Occipital lobe (tissue), 2 donors: ENCODE results near the gene C16orf54. TPM values are rescaled to one million over a fixed set of nuclear protein-coding genes. Genes with fewer than 3 reads are reported as not detected.
"Not testable (repeated sequence)": the region's sequence is repeated elsewhere in the genome, so short reads cannot be mapped to it uniquely, and the experiment has no call there.

Experiments used
- DNase-seq: peaks from one replicate; lab custom pipeline; 2025; lab: John Stamatoyannopoulos, UW
- total RNA-seq: library from RNA; depleted of rRNA; stranded (reverse); fragments of >200 nt; gene quantifications from one replicate; pipeline ENCODE4 v1.2.3, GENCODE V29; 2014

C16orf54 gene
- total RNA-seq, 1 donor from 2014 or later, result 0.31 TPM

GRCh38 chr16:29708917-29709600, 36.7 kb downstream of the C16orf54 start:
- DNase-seq, result no peak

- DNase-seq, result not testable (repeated sequence)
These were observed 38.6 kb downstream of the C16orf54 start for GRCh38 chr16:29707160-29707559.

GRCh38 chr16:29705030-29705429, 40.8 kb downstream of the C16orf54 start:
- DNase-seq, result no peak

GRCh38 chr16:29702269-29702668, 43.5 kb downstream of the C16orf54 start:
- DNase-seq, result no peak

GRCh38 chr16:29701214-29701555, 44.6 kb downstream of the C16orf54 start:
- no peak for DNase-seq

DNA sequence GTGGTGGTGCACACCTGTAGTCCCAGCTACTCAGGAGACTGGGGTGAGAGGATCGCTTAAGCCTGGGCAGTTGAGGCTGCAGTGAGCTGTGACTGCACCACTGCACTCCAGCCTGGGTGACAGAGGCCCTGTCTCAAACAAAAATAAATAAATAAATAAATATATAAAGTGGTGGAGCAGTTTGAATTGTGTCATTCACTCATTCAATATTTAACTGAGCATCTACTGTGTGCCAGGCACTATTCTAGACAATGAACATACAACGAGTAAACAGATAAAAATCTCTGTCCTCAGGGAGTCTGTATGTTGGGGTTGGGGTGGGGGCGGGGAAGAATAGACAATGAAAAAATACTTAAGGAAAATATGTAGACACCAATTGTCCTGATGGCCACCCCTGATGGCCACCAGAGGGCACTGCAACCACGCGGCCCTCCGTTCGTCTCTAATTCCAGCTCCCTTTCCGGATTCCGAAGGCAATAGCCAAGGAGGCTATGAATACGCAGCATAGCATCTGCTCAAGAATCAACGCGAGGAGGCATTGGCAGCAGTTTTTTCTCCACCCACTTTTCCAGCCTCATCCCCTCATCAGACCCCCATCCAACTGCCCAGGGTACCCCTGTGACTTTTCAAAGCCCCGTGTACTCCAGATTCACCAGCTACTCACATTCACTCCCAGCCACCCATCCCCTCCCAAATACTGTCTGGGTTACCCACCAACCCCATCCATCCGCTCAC, 45.4 kb downstream of the C16orf54 start:
- peak; percentile 27 for DNase-seq

DNA sequence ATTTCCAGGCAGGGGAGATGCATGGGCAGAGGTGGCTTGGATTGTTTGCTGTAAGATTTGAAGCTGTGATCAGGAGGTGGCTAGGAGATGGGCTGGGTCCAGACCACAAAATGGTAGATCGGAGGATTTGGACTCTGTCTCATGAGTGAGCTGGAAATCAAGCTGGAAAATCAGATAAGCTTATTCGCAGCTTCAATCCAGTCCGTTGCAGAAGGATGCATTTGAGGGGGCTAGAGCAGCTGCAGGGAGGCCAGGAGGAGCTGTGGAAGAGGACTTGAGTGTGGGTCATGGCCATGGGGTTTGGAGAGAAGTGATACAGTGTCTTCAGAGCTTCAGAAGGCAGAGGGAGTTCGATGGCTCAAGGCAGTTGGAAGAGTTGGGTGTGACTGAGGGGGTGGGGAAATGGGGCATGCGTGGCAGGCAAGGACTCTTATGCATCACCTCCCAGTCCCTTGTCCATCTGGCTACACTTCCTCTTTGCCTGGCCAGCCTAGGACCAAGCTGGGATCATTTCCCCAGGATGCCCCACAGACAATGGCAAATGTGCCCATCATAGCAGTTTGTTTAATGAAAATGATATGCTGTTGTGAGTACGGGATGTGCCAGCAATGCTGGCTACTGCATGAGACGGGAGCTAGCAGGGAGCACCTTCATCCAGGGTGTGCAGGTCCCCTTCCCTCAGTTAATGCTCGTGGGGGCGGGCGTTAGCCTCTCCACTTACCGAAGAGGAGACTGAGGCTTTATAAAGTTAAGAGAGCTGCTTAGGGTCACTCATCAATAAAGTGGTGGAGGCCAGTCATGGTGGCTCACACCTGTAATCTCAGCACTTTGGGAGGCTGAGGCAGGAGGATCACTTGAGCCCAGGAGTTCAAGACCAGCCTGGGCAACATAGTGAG, 46.2 kb downstream of the C16orf54 start:
- no peak for DNase-seq

DNA sequence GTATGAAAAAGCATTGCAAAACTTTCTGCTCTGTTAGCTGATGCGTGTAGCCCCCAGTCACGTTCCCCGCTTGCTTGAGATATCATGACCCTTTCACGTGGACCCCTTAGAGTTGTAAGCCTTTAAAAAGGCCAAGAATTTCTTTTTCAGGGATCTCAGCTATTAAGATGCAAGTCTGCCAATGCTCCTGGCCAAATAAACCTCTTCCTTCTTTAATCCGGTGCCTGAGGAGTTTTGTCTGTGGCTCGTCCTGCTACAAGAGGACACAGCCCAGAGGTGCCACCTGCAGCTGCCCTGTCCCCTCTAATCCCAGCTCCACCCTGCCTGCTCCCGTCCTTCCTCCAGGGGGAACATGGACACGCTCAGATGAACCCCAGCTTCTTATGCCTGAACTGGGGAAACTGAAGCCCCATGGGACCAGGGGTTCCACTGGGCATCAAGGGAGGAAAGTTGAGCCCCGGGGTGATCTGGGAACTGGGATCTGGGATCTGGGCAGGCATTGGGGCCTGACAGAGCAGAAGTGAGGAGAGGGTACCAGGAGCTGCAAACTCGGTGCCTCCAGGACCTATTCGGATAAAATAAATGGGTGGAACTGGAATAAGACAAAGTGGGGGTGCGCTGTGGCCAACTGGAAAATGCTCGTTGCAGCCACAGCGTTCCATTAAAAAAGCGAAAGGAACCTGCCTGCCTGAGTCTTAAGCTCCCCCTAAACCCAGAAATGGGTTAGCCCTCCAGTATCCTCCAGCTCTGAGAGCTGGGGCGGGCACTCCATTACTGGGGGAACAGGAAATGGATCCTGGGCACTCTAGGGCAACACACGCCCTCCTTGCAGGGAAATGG, 47.1 kb downstream of the C16orf54 start:
- DNase-seq, result no peak

DNA sequence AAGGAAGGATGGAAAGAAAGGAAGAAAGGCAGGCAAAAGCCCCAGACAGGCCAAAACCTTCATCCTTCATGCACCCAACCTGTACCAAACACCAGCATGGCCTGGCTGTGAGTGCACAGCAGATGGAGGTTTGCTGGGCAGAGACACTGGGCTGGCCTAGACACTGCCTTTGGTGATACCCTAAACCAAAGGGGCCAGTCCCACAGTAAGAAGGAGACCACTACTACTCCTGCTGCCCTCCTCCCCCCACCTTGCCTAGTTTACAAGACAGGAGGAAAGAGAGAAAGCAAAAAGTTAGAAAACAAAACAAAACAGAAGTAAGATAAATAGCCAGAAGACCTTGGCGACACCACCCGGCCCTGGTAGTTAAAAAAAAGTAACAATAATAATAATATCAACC, 47.7 kb downstream of the C16orf54 start:
- no peak for DNase-seq

DNA sequence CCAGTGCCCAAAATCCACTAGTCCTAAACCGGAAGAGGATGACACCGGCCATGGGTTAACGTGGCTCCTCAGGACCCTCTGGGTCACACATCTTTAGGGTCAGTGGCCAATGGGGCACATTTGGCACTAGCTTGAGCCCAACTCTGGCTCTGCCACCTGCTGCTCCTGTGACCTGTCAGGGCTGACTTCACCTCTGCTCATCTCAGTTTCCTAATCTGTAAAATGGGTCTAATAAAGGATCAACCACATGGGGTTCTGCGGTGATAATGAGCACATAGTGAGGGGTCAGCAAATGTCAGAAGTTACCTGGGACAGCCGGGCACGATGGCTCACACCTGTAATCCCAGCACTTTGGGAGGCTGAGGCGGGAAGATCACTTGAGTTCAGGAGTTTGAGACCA, 48.4 kb downstream of the C16orf54 start:
- DNase-seq, result no peak

- no peak for DNase-seq
These were observed 48.9 kb downstream of the C16orf54 start for GRCh38 chr16:29696881-29697331.

GRCh38 chr16:29695675-29696074, 50.1 kb downstream of the C16orf54 start:
- not testable (repeated sequence) for DNase-seq

- no peak for DNase-seq
These were observed 51.2 kb downstream of the C16orf54 start for GRCh38 chr16:29694384-29695195.

- not testable (repeated sequence) for DNase-seq
These were observed 53.2 kb downstream of the C16orf54 start for GRCh38 chr16:29692606-29693005.

Other genes with a start within 250 kb of the C16orf54 start
- gene NPIPB12, start 239.6 kb downstream of the C16orf54 start, total RNA-seq, result 13.7 TPM
- 0.16 TPM for gene SPN, start 82.7 kb downstream of the C16orf54 start, total RNA-seq
- 4.4 TPM for gene QPRT, start 66.8 kb downstream of the C16orf54 start, total RNA-seq
- not detected for gene ZG16, start 32.3 kb upstream of the C16orf54 start, total RNA-seq
- gene KIF22, start 44.8 kb upstream of the C16orf54 start, total RNA-seq, result 35.7 TPM
- gene MAZ, start 60.5 kb upstream of the C16orf54 start, total RNA-seq, result 271 TPM
- gene PRRT2, start 66.2 kb upstream of the C16orf54 start, total RNA-seq, result 20.6 TPM
- 10.8 TPM for gene PAGR1, start 70.2 kb upstream of the C16orf54 start, total RNA-seq
- gene MVP, start 74.5 kb upstream of the C16orf54 start, total RNA-seq, result 6.1 TPM
- 47.1 TPM for gene CDIPT, start 117.2 kb upstream of the C16orf54 start, total RNA-seq
- gene SEZ6L2, start 153.6 kb upstream of the C16orf54 start, total RNA-seq, result 32.1 TPM
- gene ASPHD1, start 154.5 kb upstream of the C16orf54 start, total RNA-seq, result 17.2 TPM
- 15.6 TPM for gene KCTD13, start 180.2 kb upstream of the C16orf54 start, total RNA-seq
- 22.5 TPM for gene TMEM219, start 216.1 kb upstream of the C16orf54 start, total RNA-seq
- 49.8 TPM for gene TAOK2, start 227.9 kb upstream of the C16orf54 start, total RNA-seq
- gene HIRIP3, start 249.6 kb upstream of the C16orf54 start, total RNA-seq, result 13.1 TPM